Muscle of leg (tissue), 11 donors: ENCODE data around the gene VPS33B. TPM values are rescaled to one million over a fixed set of nuclear protein-coding genes. Genes with fewer than 3 reads are reported as not detected.
"Not testable (repeated sequence)": the region's sequence is repeated elsewhere in the genome, so short reads cannot be mapped to it uniquely, and the experiment has no call there.

ENCODE experiments used
- DNase-seq: peaks from one replicate; pipeline ENCODE4 v3.0.0; 2013
- H3K27ac ChIP-seq: one replicate; pipeline ENCODE4 v1.5.1; 2013; ENCODE audit warnings: mild to moderate bottlenecking, low read length, control low read depth
- H3K27me3 ChIP-seq: one replicate; pipeline ENCODE4 v1.6.1; 2013; ENCODE audit warnings: low read length; ENCODE audit not compliant: control insufficient read depth, insufficient read depth
- H3K36me3 ChIP-seq: one replicate; pipeline ENCODE4 v1.6.1; 2013; ENCODE audit warnings: low read length; ENCODE audit not compliant: control insufficient read depth, insufficient read depth
- H3K4me1 ChIP-seq: one replicate; pipeline ENCODE4 v1.6.1; 2013; ENCODE audit warnings: low read length; ENCODE audit not compliant: control insufficient read depth, insufficient read depth
- H3K4me3 ChIP-seq: one replicate; pipeline ENCODE4 v1.5.1; 2013; ENCODE audit warnings: low read length, control low read depth
- H3K9me3 ChIP-seq: replicated peaks from 2 replicates; pipeline ENCODE4 v1.6.1; 2013; ENCODE audit warnings: low read depth, low read length; ENCODE audit not compliant: control insufficient read depth
- WGBS: methylation state at CpG from one replicate; pipeline ENCODE4 v1.1.5; 2013; ENCODE audit warnings: missing lambda C conversion rate; ENCODE audit not compliant: insufficient coverage; 5-methylcytosine and 5-hydroxymethylcytosine counted together
- polyA plus RNA-seq, 8 donors: library from polyadenylated mRNA; unstranded; fragments of 120-200 nt; gene quantifications; one replicate each; pipeline versions ENCODE4 v1.2.1 to v1.2.3, GENCODE V29; 2013; ENCODE audit warnings: inconsistent platforms in 1 of 8, low replicate concordance in 1 of 8; ENCODE audit not compliant: insufficient read length in 8 of 8, insufficient read depth in 1 of 8
- total RNA-seq: library from RNA; stranded (reverse); fragments of 120-200 nt; gene quantifications from one replicate; pipeline ENCODE4 v1.2.4, GENCODE V29; 2013

Gene VPS33B
- total and polyA plus RNA-seq, 9 donors, result 7.9 to 12.4 (median 10.3) TPM

DNA sequence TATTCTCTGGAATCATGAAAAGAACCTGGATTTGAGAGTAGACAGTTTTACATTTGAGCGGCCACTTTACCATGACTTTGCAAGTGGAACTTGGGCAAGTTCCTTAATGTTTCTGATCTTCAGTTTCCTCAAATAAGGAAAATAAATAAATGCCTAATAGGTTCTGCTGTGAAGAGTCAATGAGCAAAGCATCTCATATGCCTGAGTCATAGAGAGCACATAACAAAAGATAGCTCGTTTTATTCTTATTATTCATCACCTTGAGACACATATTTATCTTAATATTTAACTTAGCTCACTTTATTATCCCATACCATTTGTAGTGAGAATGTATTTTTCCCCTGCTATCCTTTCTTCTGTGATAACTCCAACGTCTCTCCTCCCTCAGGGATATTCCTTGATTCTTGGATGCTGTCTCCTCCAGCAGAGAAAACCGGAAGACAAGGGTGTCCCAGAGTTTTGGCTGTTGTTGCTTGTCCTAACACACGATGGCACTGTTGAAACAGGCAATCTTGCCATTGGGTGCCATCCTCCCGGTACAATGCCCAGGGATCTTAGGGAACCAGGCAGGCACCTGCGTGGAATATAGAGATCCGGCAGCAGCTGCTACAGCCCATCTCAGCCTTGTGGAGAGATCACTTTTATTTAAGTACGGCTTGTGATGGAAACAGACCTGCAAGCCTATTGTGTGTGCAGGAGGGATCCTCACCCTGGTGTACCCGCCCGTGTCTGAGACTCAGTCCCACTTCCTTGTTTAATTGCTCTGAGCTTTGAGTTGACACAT is 33.3 kb upstream of the VPS33B start:
- no peak overlapping the region for H3K27ac ChIP-seq
- no peaks in the 10 kb centered on the region for H3K9me3 ChIP-seq
- H3K27me3 ChIP-seq, result peaks cover 5% of the 10 kb centered on the region
- peak; percentile 61 for DNase-seq
- peaks cover 3% of the 10 kb centered on the region for H3K4me1 ChIP-seq
- H3K4me3 ChIP-seq, result no peak overlapping the region
- 20% methylated on average over 9 of the region's 11 CpGs for WGBS
- no peaks in the 10 kb centered on the region for H3K36me3 ChIP-seq

GRCh38 chr15:91054816-91055215 is 32.4 kb upstream of the VPS33B start:
- Histone ChIP-seq H3K36me3 (no peaks in the 10 kb centered on the region), H3K27me3 (peaks cover 5% of the 10 kb centered on the region), H3K4me1 (peaks cover 3% of the 10 kb centered on the region), H3K9me3 (no peaks in the 10 kb centered on the region), H3K27ac (no peak overlapping the region), H3K4me3 (no peak overlapping the region)
- WGBS, result no CpG with 5 or more reads among the region's 2 CpGs
- DNase-seq, result no peak

- H3K27ac ChIP-seq, result no peak overlapping the region
- DNase-seq, result no peak
- H3K4me1 ChIP-seq, result peaks cover 3% of the 10 kb centered on the region
- 63% methylated on average over 5 of the region's 8 CpGs for WGBS
- H3K36me3 ChIP-seq, result no peaks in the 10 kb centered on the region
- peaks cover 7% of the 10 kb centered on the region for H3K27me3 ChIP-seq
- no peaks in the 10 kb centered on the region for H3K9me3 ChIP-seq
- H3K4me3 ChIP-seq, result no peak overlapping the region
Measured at GRCh38 chr15:91051248-91051647, 28.9 kb upstream of the VPS33B start.

- Histone ChIP-seq H3K9me3 (no peaks in the 10 kb centered on the region), H3K27me3 (peaks cover 7% of the 10 kb centered on the region), H3K4me3 (no peak overlapping the region), H3K4me1 (no peaks in the 10 kb centered on the region), H3K36me3 (no peaks in the 10 kb centered on the region), H3K27ac (no peak overlapping the region)
- no peak for DNase-seq
- 80% methylated on average over 1 of the region's 4 CpGs for WGBS
Measured at GRCh38 chr15:91050128-91050455, 27.7 kb upstream of the VPS33B start.

DNA sequence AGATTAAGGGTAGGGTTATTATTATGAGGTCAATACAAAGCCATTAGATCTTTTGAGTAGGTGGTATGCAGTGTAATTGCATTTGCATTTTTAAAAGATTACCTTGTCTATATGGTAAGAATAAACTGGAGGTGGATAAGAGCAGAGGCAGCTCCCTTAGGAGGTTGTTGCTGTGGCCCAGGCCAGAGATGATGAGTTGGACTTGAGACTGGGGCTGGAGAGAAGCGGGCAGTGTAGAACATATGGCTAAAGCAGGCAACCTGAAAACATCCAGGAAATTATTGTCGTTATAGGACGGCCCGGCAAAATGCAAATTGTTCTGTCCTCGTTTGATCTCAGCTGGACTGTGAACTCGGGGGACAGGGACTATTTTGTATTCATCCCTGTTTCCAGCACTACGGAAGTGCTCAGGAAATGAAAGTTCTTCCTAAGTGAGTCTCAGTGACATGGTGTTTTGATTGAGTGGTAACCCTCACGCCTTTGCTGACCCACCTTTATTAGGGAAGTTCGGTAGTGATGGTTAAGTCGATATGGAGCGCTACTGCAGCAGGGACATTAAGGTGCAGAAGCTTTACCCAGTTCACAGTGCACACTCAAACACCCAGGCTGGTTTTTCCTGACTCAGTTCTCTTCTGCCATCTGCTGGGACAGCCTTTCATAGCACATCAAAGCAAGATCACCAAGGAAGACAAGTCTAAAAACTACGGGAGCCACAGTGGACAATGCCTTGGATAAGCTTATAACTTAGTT is 27.2 kb upstream of the VPS33B start:
- WGBS, result 39% methylated on average over 7 of the region's 12 CpGs
- Histone ChIP-seq H3K4me1 (no peaks in the 10 kb centered on the region), H3K9me3 (no peaks in the 10 kb centered on the region), H3K4me3 (no peak overlapping the region), H3K36me3 (no peaks in the 10 kb centered on the region), H3K27ac (no peak overlapping the region), H3K27me3 (peaks cover 7% of the 10 kb centered on the region)
- peak; percentile 73 for DNase-seq

DNA sequence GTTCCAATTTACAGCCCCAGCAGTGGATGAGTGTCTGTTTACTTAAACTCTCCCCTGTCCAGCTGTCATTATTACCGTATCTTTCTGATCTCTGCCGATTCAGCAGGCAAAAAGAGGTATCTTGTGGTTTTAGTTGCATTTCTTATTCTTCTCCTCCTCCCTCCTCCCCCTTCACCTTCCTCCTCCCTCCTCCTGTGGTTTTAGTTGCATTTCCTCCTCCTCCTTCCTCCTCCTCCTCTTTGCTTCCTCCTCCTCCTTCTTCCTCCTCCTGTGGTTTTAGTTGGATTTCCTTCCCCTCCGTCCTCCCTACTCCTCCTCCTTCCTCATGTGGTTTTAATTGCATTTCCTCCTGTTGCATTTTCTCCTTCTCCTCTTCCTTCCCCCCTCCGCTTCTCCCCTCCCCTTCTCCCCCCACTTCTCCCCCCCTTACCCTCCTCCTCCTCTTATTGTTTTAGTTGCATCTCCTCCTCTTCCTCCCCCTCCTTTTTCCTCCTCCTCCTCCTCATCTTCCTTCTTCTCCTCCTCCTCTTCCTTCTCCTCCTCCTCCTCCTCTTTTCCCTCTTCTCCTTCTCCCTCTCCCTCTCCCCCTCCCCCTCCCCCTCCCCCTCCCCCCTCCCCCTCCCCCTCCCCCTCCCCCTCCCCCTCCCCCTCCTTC is 25.3 kb upstream of the VPS33B start:
- no peak overlapping the region for H3K27ac ChIP-seq
- peaks cover 5% of the 10 kb centered on the region for H3K27me3 ChIP-seq
- no peaks in the 10 kb centered on the region for H3K9me3 ChIP-seq
- H3K36me3 ChIP-seq, result no peaks in the 10 kb centered on the region
- DNase-seq, result no peak
- H3K4me1 ChIP-seq, result no peaks in the 10 kb centered on the region
- H3K4me3 ChIP-seq, result no peak overlapping the region
- no CpG with 5 or more reads among the region's 4 CpGs for WGBS

DNA sequence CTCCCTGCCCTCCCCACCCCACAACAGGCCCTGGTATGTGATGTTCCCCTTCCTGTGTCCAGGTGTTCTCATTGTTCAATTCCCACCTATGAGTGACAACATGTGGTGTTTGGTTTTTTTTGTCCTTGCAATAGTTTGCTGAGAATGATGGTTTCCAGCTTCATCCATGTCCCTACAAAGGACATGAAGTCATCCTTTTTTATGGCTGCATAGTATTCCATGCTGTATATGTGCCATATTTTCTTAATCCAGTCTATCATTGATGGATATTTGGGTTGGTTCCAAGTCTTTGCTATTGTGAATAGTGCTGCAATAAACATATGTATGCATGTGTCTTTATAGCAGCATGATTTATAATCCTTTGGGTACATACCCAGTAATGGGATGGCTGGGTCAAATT is 23.7 kb upstream of the VPS33B start:
- H3K27ac ChIP-seq, H3K9me3 ChIP-seq, DNase-seq, H3K36me3 ChIP-seq, H3K4me3 ChIP-seq, H3K27me3 ChIP-seq, H3K4me1 ChIP-seq: not testable (repeated sequence)

DNA sequence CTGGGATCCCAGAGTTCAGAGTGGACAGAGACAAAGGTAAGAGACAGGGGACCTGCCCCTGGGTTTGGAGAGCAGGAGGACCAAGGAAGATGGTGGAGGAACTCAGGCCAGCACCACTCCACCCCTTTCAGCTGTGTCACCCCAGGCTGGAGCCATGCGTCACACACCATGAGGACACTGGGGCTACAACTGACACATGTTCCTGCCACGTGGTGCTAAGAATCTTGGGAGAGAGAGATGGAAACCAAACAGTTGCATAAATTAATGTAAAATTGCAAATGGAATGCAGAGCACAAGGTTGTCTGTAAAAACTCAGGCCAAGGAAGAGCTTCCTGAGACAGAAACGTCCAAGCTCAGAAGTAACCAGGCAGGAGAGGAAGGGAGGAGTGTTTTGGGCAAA is 22.7 kb upstream of the VPS33B start:
- Histone ChIP-seq H3K9me3 (no peaks in the 10 kb centered on the region), H3K27me3 (peaks cover 3% of the 10 kb centered on the region), H3K4me3 (no peak overlapping the region), H3K4me1 (no peaks in the 10 kb centered on the region), H3K36me3 (no peaks in the 10 kb centered on the region), H3K27ac (no peak overlapping the region)
- 29% methylated on average over 2 of the region's 3 CpGs for WGBS
- no peak for DNase-seq

DNA sequence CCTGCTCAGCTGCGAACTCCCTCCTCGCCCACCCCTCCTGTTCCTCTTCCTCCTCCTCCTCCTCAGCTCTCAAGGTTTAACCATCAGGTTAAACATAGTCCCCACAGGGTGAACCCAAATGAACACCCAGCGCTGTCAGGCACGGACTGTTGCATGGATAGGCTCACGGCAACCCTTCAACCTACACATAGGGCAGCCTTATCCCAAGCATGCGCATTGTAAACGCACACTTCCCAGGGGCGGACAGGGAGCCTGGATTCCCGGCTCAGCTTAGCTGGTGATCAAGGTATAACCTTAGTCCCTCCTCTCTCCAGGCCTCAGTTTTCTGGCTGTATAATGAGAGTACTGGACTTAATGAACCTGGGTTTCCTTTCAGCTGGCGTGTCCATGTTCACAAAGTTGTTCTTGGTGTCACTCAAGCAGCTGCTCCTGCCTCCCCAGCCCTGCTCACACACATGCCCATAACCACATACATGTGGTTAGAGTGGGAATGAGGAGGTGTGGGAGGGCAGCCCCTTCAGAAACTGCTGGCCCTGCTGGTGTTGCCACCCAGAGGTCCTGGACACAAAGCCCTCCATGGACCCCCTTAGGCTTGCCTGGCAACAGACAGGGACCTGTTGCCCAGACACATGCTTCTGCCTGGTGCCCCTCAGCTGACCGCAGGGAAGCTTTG is 20.9 kb upstream of the VPS33B start:
- WGBS, result 84% methylated on average over 4 of the region's 11 CpGs
- Histone ChIP-seq H3K4me3 (no peak overlapping the region), H3K27me3 (peaks cover under 1% of the 10 kb centered on the region), H3K36me3 (no peaks in the 10 kb centered on the region), H3K9me3 (no peaks in the 10 kb centered on the region), H3K27ac (no peak overlapping the region), H3K4me1 (no peaks in the 10 kb centered on the region)
- no peak for DNase-seq

DNA sequence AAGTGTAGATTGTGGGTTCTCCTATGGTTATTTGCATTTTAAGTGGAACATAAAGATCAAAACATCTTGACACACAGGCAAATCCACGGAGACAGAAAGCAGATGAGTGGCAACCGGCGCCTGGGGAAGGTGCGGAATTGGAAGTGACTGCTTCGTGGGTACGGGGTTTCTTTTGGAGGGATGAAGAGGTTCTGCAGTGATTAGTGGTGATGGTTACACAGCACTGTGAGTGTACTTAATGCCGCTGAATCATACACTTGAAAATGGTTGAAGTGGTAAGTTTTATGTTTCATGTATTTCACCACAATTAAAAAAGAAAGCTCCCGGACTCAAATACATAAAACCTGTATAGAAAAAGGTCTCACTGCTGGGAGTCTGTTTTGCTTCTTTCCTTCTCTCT is 18.5 kb upstream of the VPS33B start:
- no peaks in the 10 kb centered on the region for H3K4me1 ChIP-seq
- no peaks in the 10 kb centered on the region for H3K36me3 ChIP-seq
- WGBS, result 69% methylated on average over 5 of the region's 8 CpGs

More for the DNA sequence above, 18.5 kb upstream of the VPS33B start:
- no peak overlapping the region for H3K4me3 ChIP-seq
- no peak overlapping the region for H3K27ac ChIP-seq
- H3K9me3 ChIP-seq, result no peaks in the 10 kb centered on the region
- H3K27me3 ChIP-seq, result no peaks in the 10 kb centered on the region
- no peak for DNase-seq
